ENCODE measurements around the gene NSA2.

- TF ChIP-seq CTCF (conservative IDR thresholded peaks at IDR 0.05; ENCODE audit: low read depth, low read length) (no peak), EZH2 (IDR thresholded peaks at IDR 0.05; ENCODE audit: borderline replicate concordance, low read depth, low read length, poor library complexity, severe bottlenecking) (no peak)
Measured at GRCh38 chr5:74801197-74801596, 34.1 kb downstream of the NSA2 start.
